ENCODE results near the gene BCAR3.

BCAR3 gene

GRCh38 chr1:93635614-93636543 is 45.8 kb downstream of the BCAR3 start:
- DNase-seq, result no peak

GRCh38 chr1:93633313-93633712 is 48.3 kb downstream of the BCAR3 start:
- DNase-seq, result no peak

- DNase-seq, result no peak
Measured at GRCh38 chr1:93631626-93632365, 49.8 kb downstream of the BCAR3 start.

GRCh38 chr1:93630168-93630567 is 51.5 kb downstream of the BCAR3 start:
- DNase-seq, result no peak

- DNase-seq, result peak; percentile 69
Measured at GRCh38 chr1:93629101-93630059, 52.3 kb downstream of the BCAR3 start.

- DNase-seq, result no peak
Measured at GRCh38 chr1:93628681-93629080, 53.0 kb downstream of the BCAR3 start.

- no peak for DNase-seq
Measured at GRCh38 chr1:93625582-93626327, 55.9 kb downstream of the BCAR3 start.

- DNase-seq, result no peak
Measured at GRCh38 chr1:93623875-93624274, 57.8 kb downstream of the BCAR3 start.

GRCh38 chr1:93623436-93623835 is 58.2 kb downstream of the BCAR3 start:
- DNase-seq, result no peak

GRCh38 chr1:93621246-93621645 is 60.4 kb downstream of the BCAR3 start:
- no peak for DNase-seq

- DNase-seq, result no peak
Measured at GRCh38 chr1:93620841-93621210, 60.8 kb downstream of the BCAR3 start.

GRCh38 chr1:93620172-93620840 is 61.3 kb downstream of the BCAR3 start:
- no peak for DNase-seq

GRCh38 chr1:93619507-93620171 is 62.0 kb downstream of the BCAR3 start:
- peak; percentile 26 for DNase-seq

GRCh38 chr1:93617670-93618499 is 63.8 kb downstream of the BCAR3 start:
- DNase-seq, result peak; percentile 84

- DNase-seq, result no peak
Measured at GRCh38 chr1:93616996-93617669, 64.5 kb downstream of the BCAR3 start.

- DNase-seq, result no peak
Measured at GRCh38 chr1:93616221-93616995, 65.2 kb downstream of the BCAR3 start.

GRCh38 chr1:93615582-93616150 is 66.0 kb downstream of the BCAR3 start:
- peak; percentile 80 for DNase-seq

- DNase-seq, result no peak
Measured at GRCh38 chr1:93614986-93615581, 66.6 kb downstream of the BCAR3 start.

Measured in NCI-H526 treated with DMSO at 0.1 percent for 48 hours (cell line).